Stimulated activated effector memory CD8-positive, alpha-beta T cell treated with anti-CD3 and anti-CD28 coated beads, Interleukin-12 subunit alpha, Interleukin-12 subunit beta, amount 100 ng/mL, for 72 hours (primary cell): ENCODE results near the gene KRTAP1-1.
"Not testable (repeated sequence)": the region's sequence is repeated elsewhere in the genome, so short reads cannot be mapped to it uniquely, and the experiment has no call there.

ENCODE experiments used
- ATAC-seq: fragments of 150-1000 bp; cut with Tn5 transposase; 2 replicates; pipeline ENCODE4 v1.10.0; 2021
- DNase-seq, 2 donors: peaks; one replicate each; pipeline ENCODE4 v3.0.0; 2021 to 2022; ENCODE audit warnings: low spot score in 2 of 2
- H3K27ac Mint-ChIP-seq: one replicate; pipeline ENCODE4 v1.8.0; 2022; ENCODE audit warnings: mild to moderate bottlenecking, mixed read lengths
- H3K36me3 Mint-ChIP-seq: one replicate; pipeline ENCODE4 v1.8.0; 2022; ENCODE audit warnings: mild to moderate bottlenecking, mixed read lengths
- H3K4me1 Mint-ChIP-seq: one replicate; pipeline ENCODE4 v1.8.0; 2022; ENCODE audit warnings: mixed read lengths
- H3K4me3 Mint-ChIP-seq: one replicate; pipeline ENCODE4 v1.8.0; 2022; ENCODE audit warnings: mild to moderate bottlenecking, mixed read lengths
- H3K9me3 Mint-ChIP-seq: one replicate; pipeline ENCODE4 v1.8.0; 2022; ENCODE audit warnings: mixed read lengths

The KRTAP1-1 gene, protein sequence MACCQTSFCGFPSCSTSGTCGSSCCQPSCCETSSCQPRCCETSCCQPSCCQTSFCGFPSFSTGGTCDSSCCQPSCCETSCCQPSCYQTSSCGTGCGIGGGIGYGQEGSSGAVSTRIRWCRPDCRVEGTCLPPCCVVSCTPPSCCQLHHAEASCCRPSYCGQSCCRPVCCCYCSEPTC

DNA sequence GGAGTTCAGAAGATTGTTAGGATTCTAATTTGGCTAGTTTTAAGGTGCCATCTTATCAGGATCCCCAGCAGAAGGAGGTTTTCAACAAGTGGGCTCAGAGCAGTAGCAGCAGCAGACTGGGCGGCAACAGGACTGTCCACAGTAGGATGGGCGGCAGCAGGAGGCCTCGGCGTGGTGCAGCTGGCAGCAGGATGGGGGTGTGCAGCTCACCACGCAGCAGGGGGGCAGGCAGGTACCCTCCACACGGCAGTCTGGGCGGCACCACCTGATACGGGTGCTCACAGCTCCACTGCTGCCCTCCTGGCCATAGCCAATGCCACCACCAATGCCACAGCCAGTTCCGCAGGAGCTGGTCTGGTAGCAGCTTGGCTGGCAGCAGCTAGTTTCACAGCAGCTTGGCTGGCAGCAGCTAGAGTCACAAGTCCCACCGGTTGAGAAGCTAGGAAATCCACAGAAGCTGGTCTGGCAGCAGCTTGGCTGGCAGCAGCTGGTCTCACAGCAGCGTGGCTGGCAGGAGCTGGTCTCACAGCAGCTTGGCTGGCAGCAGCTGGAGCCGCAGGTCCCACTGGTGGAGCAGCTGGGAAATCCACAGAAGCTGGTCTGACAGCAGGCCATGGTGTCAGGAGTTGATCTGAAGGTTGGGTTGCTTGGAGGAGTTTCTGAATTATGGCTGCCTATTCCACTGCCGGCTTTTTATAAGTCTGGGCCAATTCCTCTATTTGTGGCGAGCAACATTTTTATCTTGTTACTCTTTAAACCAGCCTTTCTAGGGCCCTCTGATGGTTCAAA, at the start of gene KRTAP1-1:
KRTAP1-1 (minus strand) TSS at position 668 of the 789 bp plus-strand sequence; CDS start at position 615, 53 bp downstream.
- DNase-seq, H3K36me3 Mint-ChIP-seq, H3K4me1 Mint-ChIP-seq, H3K27ac Mint-ChIP-seq, H3K9me3 Mint-ChIP-seq, H3K4me3 Mint-ChIP-seq, ATAC-seq: not testable (repeated sequence)

DNA sequence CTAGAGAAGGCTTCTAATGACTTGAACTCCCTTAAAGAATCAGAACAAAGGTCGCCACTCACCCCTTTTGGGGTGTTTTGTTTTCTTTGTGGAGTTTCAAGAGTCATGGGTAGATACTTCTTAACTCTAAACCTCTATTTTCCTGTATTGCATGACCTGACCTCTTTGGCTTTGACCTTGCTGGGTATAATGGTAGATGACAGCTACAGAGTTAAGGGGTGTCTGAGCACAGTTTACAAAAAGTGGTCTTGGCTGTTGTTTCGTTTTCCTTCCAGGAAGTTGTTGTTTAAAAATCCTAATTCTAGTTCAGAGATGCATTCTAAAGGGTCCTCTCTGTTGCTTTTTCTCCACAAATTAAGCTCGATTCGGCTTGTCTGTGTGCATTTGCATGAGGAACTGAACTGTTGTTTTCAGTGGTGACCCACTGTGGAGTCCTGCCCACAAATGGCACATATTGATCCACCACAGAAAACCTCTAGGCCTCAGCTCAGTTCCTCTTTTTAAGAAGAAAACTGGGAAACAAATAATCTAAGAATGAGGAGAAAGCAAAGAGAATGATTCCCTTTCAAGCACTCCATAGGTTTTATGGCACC, 47.6 kb upstream of the KRTAP1-1 start:
- H3K4me3 Mint-ChIP-seq, H3K27ac Mint-ChIP-seq, H3K36me3 Mint-ChIP-seq, H3K9me3 Mint-ChIP-seq, H3K4me1 Mint-ChIP-seq, ATAC-seq, DNase-seq: not testable (repeated sequence)

DNA sequence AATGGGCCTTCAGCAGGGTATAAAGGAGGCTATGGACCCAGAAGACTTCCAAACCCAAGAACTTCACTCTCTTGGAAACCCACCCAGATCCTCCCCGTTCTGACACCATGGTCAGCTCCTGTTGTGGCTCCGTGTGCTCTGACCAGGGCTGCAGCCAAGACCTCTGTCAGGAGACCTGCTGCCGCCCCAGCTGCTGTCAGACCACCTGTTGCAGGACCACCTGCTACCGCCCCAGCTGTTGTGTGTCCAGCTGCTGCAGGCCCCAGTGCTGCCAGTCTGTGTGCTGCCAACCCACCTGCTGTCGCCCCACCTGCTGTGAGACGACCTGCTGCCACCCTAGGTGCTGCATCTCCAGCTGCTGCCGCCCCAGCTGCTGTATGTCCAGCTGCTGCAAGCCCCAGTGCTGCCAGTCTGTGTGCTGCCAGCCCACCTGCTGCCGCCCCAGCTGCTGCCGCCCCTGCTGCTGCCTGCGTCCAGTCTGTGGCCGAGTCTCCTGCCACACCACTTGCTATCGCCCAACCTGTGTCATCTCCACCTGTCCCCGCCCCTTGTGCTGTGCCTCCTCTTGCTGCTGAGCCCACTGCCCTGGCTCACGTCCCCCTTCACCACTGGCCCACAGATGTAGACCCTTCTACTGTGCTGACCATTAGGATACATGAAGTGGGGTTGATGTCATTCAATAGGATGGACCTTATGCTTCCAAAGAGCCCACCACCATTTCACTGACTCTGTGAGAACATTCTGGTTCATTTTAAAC, 43.0 kb upstream of the KRTAP1-1 start, which contains the start of gene KRTAP4-7:
KRTAP4-7 (plus strand) TSS at position 51 of the 757 bp plus-strand sequence; CDS start at position 108, 57 bp downstream.
- not testable (repeated sequence) for DNase-seq, H3K27ac Mint-ChIP-seq, H3K4me1 Mint-ChIP-seq, H3K4me3 Mint-ChIP-seq, ATAC-seq, H3K36me3 Mint-ChIP-seq, H3K9me3 Mint-ChIP-seq

DNA sequence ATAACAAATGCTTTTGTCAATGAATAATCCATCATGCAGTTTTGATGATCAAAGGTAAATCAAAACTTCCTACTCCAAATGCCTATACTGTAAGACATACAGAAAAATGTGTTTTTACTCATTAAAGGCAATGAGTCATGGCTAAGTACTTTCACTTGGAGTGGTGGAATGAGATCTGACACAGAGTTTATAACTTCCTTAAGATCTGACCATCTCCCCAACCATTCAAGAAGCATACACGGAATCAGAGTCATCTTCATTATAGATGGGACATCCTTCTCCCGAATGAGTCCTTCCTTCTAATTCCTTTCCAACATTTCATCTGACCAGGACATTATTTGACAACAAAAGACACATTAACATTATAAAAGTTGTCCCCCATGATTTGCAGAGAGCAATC, 42.2 kb upstream of the KRTAP1-1 start:
- H3K36me3 Mint-ChIP-seq, H3K9me3 Mint-ChIP-seq, ATAC-seq, H3K27ac Mint-ChIP-seq, DNase-seq, H3K4me1 Mint-ChIP-seq, H3K4me3 Mint-ChIP-seq: not testable (repeated sequence)

DNA sequence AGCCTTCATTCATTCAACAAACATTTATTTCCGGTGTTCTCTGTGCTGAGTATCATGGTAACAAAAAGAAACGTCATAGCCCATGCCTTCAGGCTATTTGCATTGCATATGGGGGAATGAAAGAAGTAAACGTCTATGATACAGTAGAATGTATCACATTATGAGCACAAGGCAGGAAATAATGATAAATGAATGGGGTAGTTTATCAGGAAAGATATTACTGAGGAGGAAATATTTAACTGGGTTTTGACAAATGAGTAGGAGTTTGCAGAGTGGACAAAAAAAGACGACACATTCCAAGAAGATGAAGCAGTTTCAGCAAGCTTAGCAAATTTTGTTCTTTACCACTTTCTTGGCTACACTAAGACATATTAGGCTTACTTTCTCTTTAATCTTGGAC, 41.4 kb upstream of the KRTAP1-1 start:
- Mint-ChIP-seq H3K4me1 (no peaks in the 10 kb centered on the region), H3K9me3 (no peaks in the 10 kb centered on the region), H3K36me3 (no peaks in the 10 kb centered on the region), H3K27ac (no peak overlapping the region), H3K4me3 (no peak overlapping the region)
- ATAC-seq, result no peak
- DNase-seq, result no peak

DNA sequence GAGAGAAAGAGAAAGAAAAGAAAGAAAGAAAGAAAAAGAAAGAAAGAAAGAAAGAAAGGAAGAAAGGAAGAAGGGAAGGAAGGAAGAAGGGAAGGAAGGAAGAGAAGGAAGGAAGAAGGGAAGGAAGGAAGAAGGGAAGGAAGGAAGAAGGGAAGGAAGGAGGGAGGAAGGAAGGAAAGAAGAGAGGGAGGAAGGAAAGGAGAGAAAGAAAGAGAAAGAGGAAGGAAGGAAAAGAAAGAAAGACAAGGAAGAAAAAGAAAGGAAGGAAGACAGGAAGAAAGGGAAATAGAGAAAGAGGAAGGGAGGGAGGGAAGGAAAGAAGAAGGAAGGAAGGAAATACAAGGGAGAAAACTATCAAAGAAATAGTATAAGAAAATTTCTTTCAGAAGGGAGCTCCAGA, 35.5 kb upstream of the KRTAP1-1 start:
- H3K9me3 Mint-ChIP-seq, result no peaks in the 10 kb centered on the region
- H3K36me3 Mint-ChIP-seq, result no peaks in the 10 kb centered on the region
- ATAC-seq (no peak), DNase-seq (no peak)
- no peak overlapping the region for H3K4me3 Mint-ChIP-seq
- no peak overlapping the region for H3K27ac Mint-ChIP-seq
- no peaks in the 10 kb centered on the region for H3K4me1 Mint-ChIP-seq

DNA sequence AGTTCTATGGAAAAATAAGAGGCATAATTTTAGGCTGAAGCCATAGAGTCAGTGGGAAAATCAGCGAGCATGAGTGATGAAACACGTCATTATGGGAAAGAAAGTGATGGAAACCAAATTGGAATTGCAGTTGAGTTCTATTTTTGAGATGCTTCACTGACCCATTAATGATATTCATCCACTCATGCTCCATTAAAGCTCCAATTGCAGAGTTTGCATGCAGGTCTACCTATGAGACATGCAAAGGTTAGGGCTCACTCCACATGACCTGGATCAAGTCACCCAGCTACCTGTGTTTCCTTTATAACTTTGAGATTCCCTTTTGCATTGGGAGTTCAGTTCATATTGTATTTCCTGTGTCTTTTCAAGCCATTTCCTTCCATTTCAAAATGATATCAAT, 32.4 kb upstream of the KRTAP1-1 start:
- Mint-ChIP-seq H3K27ac (no peak overlapping the region), H3K4me1 (no peaks in the 10 kb centered on the region), H3K9me3 (no peaks in the 10 kb centered on the region), H3K4me3 (no peak overlapping the region), H3K36me3 (no peaks in the 10 kb centered on the region)
- no peak for ATAC-seq
- no peak for DNase-seq

DNA sequence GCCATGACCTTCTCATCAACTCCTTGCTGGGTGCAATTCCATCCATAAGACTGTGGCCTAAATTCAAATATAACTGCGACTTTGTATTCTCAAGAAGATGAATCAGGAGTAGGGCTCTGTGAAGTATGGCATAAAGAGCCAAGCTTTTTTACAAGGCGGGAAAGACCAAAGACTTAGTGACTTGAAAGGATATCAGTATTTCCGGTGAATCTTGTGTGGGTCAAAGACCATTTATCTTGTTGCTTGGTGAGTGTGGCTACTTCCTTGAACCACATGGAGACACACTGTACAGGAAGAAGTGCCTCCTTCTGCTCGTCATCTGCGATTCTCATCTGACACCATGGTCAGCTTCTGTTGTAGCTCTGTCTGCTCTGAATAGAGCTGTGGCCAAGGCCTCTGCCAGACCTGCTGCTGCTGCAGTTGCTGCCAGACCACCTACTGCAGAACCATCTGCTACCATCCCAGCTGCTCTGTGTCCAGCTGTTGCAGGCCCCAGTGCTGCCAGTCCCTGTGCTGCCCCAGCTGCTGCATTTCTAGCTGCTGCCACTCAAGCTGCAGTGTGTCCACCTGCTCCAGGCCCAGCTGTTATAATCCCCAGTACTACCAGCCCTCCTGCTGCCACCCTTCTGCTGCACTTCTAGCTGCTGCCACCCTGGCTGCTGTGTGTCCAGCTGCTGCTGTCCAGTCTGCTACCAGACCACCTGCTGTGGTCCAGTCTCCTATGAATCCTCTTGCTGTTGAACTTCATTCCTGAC, 30.5 kb upstream of the KRTAP1-1 start:
- Mint-ChIP-seq H3K4me1 (no peaks in the 10 kb centered on the region), H3K9me3 (no peaks in the 10 kb centered on the region), H3K27ac (no peak overlapping the region), H3K36me3 (no peaks in the 10 kb centered on the region), H3K4me3 (no peak overlapping the region)
- ATAC-seq, result no peak
- no peak for DNase-seq

DNA sequence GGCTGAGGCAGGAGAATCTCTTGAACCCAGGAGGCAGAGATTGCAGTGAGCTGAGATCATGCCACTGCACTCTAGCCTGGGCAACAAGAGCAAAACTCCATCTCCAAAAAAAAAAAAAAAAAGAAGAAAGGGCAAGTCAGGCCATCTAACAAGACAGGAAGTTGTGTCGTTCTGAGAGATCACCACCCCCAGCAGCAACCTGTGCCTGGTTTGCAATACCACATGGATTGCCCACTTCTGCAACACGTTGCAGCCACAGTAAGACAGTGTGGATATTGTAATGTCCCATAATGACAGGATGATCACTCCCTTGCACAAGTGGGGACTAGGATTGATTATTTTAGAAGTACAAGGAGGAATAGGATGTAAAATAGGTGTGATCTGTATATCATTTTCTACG, 27.8 kb upstream of the KRTAP1-1 start:
- Mint-ChIP-seq H3K36me3 (no peaks in the 10 kb centered on the region), H3K27ac (no peak overlapping the region), H3K4me3 (no peak overlapping the region), H3K9me3 (no peaks in the 10 kb centered on the region), H3K4me1 (no peaks in the 10 kb centered on the region)
- ATAC-seq, result no peak
- DNase-seq, result no peak

DNA sequence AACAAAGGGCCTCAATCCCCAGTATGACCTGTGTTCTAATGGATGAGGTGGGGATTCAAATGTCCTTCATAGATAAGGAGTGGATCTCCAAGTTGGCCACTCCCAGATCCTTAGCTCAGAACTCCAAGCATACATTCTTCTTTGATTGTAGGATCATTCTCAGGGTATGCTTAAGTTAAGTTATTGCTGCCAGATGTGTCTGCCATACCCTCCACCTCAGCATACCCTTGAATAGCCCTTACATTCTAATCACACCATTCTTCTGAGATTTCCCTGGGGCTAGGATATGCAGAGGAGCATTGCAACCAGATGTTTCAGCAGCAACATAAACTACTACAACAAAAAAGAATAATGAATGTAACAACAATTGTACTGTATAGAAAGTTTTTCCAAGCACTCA, 26.0 kb upstream of the KRTAP1-1 start:
- H3K4me3 Mint-ChIP-seq, result no peak overlapping the region
- H3K4me1 Mint-ChIP-seq, result no peaks in the 10 kb centered on the region
- H3K9me3 Mint-ChIP-seq, result no peaks in the 10 kb centered on the region
- H3K36me3 Mint-ChIP-seq, result no peaks in the 10 kb centered on the region
- H3K27ac Mint-ChIP-seq, result no peak overlapping the region
- no peak for ATAC-seq
- DNase-seq, result no peak

DNA sequence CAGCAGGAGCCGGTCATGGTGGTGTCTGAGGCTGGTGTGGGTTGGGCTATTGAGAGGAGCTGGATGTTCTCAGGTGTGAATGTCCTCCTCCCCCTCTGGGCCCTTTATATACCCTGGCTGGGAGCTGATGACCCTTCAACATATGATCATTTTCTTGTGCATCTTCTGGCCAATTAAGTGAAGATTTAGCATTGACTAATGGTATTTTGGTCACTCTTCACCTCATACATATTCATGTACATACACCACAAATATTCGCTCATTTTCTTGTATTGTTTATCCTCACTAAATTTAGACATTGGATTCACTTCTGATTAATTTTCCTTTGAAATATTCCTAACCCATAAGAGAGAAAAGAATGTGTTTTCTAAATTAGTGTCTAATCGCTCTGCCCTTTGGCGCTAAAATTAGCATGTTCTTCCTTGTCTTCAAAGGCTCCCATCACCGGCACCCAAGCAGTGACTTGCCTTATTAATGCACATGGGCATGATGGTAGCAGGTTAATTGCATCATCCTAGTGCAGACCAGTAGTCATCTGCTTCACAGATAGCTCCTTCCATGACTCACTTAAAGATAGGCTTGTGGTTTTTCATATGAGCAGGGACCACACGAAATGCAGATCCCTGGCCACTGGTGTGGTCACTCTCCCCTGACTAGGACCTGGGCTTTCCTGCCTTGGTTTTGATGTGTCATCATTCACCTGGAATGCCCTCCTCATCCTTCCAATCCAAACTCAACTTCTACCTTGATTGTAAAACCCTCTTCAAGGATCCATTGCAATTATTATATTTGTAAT, 24.8 kb upstream of the KRTAP1-1 start, which contains the start of gene KRTAP2-4:
KRTAP2-4 (minus strand) TSS at position 51 of the 796 bp plus-strand sequence; CDS start at position 17, 34 bp downstream.
- H3K36me3 Mint-ChIP-seq, result no peaks in the 10 kb centered on the region
- H3K27ac Mint-ChIP-seq, result no peak within 1 kb of the TSS
- DNase-seq (no peak), ATAC-seq (peak; percentile 63)
- H3K4me3 Mint-ChIP-seq, result no peak within 1 kb of the TSS
- no peaks in the 10 kb centered on the region for H3K9me3 Mint-ChIP-seq
- no peaks in the 10 kb centered on the region for H3K4me1 Mint-ChIP-seq

DNA sequence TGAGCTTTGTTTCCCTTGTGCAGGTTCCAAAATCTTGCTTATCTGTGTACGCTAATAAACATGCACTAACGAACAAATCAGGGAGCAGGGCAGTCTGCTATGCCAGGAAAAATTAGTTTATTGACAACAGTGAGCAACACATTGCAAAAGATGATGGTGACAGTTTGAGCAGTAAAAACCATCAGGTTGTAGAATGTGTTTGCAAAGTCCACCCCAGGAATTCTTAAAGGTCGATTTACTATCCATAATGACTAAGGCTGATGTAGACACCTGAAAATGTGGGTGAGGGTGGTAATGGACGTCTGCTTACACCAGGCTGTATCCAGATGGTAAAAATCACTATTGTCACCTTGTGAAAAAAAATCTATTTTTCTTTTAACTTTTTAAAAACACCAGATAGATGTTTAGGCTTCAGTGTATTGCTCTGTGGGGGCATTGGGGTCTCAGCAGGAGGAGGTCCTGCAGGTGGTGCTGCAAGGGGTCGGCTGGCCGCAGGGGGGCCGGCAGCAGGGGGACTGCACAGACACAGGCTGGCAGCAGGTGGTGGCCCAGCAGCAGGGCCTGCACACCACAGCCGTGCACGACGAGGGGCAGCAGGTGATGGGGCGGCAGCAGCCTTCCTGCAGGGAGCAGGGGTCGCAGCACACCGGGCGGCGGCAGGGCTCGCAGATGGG, 23.9 kb upstream of the KRTAP1-1 start:
- not testable (repeated sequence) for DNase-seq, H3K4me3 Mint-ChIP-seq, H3K9me3 Mint-ChIP-seq, ATAC-seq, H3K4me1 Mint-ChIP-seq, H3K27ac Mint-ChIP-seq, H3K36me3 Mint-ChIP-seq

DNA sequence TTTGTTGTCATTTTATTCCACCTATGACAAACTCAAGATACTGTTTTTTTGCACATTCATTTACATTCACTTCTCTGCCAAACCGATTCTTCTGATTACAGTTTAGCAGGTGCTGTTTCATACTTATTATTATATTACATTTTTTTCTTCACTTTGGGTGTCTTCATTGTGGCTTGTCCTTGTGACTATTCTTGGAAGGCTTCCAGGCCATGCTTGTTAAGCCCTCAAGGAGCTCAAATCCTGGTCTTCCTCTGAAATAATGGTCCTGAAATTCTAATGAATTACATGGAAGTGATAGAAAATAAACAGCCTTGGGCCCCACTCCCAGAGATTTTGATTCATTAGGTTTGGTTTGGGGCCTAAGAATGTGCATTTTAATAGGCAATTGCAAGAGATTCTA, 23.1 kb upstream of the KRTAP1-1 start:
- DNase-seq, result no peak
- Mint-ChIP-seq H3K36me3 (no peaks in the 10 kb centered on the region), H3K9me3 (no peaks in the 10 kb centered on the region), H3K4me3 (no peak overlapping the region), H3K4me1 (peaks cover 3% of the 10 kb centered on the region), H3K27ac (no peak overlapping the region)
- ATAC-seq, result no peak

DNA sequence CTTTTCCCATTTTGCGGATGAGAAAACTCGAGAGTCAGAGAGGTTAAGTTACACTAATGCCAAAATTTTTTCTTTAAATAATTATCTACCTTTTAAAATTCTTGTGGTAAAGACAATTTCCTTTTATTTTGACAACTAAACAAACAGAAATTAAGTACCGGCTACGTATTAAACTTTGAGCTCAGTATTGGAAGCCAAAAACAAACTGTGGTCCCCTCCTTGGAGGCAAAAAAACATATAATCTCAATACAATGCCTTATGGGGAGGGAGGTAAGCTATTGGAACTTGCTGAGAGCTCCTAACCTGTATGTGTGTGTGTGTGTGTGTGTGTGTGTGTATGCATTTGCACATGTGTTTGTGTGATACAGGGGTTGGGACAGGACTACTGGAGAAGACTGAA, 22.2 kb upstream of the KRTAP1-1 start:
- H3K4me3 Mint-ChIP-seq, result no peak overlapping the region
- no peaks in the 10 kb centered on the region for H3K36me3 Mint-ChIP-seq
- H3K4me1 Mint-ChIP-seq, result peaks cover 5% of the 10 kb centered on the region
- H3K9me3 Mint-ChIP-seq, result no peaks in the 10 kb centered on the region
- DNase-seq, result no peak
- H3K27ac Mint-ChIP-seq, result no peak overlapping the region
- no peak for ATAC-seq
